Activated CD4-positive, CD25-positive, alpha-beta regulatory T cell treated with anti-CD3 and anti-CD28 coated beads, Interleukin-2, amount 50 U/mL, for 16 hours (primary cell): Measurements from ENCODE around the gene AK5.
A peak's percentile ranks its signal among the peaks of the same experiment; 100 is the strongest.
"Not testable (repeated sequence)": the region's sequence is repeated elsewhere in the genome, so short reads cannot be mapped to it uniquely, and the experiment has no call there.

ENCODE experiments used
- DNase-seq: peaks from one replicate; pipeline ENCODE4 v3.0.0-alpha.2; 2020; ENCODE audit warnings: low read depth, low spot score

AK5 gene

DNA sequence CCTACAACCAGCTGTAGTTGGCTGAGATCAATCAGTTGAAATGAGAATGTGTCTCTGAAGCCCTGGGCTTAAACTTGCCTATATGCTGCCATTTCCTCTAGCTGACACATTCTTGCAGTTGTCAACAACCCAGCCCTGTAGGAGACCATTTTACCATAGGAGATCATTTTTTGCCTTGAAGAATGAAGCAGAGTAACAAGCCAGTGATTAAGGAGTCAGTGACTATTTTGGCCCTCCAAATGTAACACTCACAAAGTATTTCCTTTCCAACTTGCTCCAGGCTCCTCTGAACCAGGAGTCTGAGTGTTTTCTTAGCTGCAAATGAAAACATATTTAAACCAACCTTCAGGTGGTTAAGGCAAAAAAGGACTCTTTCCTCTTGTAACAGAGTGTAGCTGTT lies 217.1 kb downstream of the AK5 start:
- no peak for DNase-seq

DNA sequence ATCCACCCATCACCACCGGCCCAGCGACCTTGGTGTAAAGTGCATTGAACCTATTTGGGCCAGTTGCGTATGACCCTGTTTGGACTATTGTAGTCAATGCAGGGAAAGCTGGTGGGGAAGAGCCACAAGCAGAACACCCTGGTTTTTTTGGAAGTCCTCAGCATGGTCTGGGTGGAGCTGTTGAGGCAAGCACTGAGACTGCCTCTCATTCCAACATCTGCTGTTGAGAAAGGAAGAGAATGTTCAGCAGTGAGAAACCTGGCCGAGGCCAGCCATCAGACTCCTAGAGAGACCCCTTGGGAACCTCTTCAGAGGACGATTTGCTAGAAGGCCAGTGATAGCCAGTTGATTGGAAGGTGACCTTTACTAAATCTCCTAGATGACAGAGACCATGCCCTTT lies 217.6 kb downstream of the AK5 start:
- no peak for DNase-seq

DNA sequence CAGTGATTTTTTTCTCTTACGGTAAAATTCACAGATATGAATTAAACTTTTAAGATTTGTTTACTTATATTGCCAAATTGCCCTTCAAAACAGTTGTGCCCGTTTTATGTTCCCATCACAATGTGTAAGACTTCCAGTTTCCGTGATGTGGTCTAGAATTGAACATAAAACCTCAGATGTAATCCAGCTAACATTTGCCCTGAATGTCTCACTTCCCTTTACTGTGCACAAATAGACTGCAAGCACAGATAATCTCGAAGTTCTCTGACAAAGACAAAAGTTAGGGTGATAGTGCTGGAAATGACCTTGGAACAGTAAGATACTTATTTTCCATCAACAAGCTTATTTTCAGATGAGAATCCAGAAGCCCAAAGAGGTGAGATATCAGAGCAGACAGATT lies 223.2 kb downstream of the AK5 start:
- DNase-seq: no peak

DNA sequence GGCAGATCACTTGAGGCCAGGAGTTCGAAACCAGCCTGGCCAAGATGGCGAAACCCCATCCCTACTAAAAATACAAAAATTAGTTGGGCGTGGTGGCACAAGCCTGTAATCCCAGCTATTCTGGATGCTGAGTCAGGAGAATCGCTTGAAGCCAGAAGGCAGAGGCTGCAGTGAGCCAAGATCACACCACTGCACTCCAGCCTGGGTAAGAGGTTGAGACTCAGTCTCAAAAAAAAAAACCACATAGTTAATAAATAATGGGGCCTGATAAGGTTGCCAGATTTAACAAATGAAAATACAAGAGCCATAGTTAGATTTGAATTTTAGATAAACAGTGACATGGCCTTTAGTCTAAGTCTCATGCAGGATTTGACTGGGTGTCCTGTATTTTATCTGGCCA lies 225.0 kb downstream of the AK5 start:
- DNase-seq: no peak

DNA sequence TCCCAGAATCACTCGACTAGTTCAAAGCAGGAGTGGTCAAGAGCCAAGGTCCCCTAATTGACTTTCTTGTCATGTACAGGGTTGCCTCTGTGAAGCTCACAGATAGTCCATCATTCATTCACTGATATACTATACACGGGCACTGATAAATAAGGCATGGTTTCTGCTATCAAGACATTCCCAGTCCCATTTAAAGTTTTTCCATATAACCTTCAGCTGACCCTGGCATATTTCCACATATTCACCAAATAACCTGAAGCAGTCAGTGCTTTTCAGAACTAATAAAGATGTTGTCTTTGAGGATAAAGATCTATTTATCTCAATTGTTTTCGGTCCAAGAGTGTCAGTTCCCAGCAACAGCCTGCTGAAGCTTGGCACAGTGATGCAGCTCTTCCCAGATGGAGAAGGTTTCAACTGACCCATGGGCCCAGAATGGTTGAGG lies 227.3 kb downstream of the AK5 start:
- no peak for DNase-seq

DNA sequence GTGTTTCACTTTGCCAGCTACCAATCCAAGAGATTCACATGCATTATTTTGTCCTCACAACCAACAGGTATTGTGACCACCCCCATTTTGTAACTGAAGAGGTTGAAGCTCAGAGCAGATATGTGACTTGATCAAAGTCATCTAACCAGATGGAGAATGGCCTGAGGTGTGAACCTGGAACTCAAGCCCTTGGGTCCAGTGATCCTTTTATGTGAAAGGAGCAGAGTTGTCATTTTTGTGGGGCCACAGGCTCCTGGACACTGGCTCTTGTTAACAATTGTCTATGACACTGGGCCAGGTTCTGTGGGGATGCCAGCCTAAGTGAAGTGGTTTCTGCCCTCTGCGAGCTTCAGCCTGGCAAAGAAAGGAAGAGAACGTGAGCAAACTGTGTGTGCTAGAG lies 228.1 kb downstream of the AK5 start:
- DNase-seq: no peak

DNA sequence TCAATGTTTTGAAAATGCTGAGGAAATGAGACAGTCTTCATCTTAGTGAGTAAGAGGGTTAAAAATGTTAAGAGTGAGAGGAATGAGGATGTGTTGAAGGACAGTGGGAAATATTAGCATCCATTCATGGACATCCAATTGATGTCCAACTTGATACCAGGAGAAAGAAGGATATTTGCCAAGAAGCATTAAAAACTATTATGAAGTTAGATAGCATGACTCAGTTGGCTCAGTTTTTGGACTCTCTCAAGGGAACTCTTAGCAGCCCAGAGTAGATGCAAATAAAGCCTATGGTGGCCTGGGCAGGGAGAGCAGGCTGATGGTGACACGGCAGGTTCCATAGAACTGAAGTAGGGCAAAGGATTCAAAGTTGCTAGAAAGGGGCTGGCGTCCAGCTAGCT lies 229.6 kb downstream of the AK5 start:
- DNase-seq: no peak

DNA sequence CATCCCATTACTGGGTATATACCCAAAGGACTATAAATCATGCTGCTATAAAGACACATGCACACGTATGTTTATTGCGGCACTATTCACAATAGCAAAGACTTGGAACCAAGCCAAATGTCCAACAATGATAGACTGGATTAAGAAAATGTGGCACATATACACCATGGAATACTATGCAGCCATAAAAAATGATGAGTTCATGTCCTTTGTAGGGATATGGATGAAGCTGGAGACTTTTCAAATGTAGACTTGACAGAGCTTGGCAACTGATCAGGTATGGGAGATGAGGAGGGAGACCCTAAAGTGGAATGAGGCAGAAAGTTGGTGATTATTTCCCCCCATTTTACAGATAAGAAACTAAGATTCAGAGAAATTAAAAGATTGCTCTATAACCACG lies 230.8 kb downstream of the AK5 start:
- not testable (repeated sequence) for DNase-seq

DNA sequence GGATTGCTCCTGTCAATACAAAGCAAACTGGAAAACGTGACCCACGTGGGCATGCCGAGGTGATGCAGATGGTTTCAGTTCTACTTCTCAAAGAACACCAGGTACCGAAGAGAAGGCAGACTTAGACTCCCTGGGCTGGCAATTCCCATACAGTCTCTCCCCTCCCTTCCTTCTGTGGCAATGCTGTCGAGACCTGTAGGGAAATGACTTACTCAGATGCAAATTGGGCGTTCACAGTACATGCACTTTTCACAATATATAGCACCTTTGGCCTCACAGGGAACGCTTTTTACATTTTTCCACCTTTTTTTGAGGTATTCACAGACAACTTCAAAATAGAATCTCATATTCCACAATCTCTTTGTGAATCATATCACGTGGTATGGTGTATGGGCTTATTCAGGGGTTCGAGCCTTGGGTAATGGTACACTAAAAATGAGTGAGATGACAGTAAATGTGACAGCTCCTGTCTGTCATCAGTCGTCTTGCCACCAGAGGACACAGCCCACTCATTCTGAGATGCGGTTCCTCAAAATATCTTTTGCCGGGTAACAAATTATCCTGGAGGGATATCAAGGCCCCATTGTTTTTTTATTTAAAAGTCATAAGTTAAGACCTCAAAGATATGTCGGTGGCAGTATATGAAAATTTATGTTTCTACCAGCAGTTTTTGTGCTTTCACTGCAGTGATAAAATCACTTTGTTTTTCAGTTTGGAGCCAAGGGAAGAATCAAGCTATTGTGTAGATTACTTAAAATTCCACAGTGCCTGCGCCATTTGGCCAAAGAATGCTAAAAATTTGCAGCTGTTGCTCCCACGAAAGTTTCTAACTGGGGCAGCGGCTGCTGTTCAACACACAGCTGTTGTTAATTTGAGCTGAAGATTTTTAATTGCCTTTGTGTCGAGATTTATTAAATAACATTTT lies 232.3 kb downstream of the AK5 start:
- no peak for DNase-seq

DNA sequence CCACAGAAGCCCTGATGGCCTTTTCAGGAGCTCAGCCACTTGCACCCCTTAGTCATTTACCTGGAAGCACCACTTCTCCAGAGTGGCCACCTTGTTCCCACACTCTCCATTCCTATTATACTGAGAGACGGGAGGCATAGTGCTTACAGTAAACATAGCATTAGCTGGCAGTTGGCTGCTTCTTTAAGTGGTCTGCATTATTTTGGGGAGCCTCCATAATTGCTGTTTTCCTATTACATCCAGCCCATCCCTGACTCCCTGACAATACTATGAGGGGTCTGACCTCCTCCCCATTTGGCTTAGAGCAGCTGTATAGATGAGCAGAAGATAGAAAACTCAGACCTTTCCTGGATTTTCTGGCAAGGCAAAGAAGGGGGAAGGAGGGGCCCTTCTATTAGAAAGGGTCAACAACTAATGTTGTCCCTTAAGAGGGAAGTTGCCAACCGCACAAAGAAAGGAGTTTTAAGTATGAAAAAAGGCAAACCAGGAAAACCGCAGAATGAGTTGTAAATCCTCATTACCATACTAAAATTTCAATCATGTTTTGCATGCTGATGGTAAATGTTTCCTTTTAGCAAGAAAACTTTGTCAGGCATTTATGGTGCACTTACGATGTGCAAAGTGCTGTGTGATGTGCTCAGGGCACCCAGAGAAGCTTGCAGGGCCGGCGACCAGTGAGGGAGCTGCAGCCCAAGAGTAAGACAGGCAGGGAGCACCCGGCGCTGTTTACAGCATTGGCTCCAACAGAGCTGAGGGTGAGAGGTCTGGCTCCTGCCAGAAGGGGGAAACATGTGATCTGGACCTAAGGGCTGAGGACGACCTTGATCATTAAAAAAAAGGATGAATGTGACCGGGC lies 233.3 kb downstream of the AK5 start:
- DNase-seq: no peak

DNA sequence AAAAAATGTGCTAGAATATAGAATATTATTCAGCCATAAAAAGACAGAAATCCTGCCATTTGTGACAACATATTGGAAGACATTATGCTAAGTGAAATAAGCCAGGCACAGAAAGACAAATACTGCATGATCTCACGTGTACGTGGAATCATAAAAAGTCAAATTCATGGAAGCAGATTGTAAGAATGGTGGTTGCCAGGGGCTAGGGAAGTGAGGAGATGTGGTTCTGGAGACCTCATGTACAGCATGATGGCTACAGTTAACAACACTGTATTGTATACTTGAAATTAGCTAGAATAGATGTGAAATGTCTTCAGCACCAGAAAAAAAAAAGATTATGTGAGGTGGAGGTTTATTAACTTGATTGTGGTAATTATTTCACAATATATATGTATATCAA lies 234.3 kb downstream of the AK5 start:
- DNase-seq: no peak

DNA sequence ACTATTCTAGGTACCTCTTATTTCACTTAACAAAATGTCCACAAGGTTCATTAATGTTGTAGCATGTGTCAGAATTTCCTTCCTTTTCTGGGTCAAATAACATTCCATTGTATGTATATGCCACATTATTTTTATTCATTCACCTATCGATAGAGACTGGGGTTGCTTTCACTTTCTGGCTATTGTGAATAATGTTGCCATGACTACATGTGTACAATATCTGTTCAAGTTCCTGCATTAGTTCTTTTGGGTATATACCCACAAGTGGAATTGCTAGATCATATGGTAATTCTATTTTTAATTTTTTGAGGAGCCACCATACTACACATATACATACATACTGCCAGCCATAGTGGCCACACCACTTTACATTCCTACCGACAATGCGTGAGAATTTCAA lies 242.2 kb downstream of the AK5 start:
- no peak for DNase-seq

DNA sequence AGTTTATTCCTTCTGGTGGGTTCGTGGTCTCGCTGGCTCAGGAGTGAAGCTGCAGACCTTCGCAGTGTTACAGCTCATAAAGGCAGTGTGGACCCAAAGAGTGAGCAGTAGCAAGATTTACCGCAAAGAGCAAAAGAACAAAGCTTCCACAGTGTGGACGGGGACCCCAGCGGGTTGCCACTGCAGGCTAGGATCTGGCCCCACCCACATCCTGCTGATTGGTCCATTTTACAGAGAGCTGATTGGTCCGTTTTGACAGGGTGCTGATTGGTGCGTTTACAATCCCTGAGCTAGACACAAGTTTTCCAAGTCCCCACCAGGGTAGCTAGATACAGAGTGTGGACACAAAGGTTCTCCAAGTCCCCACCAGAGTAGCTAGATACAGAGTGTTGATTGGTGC lies 249.3 kb downstream of the AK5 start:
- DNase-seq: not testable (repeated sequence)

DNA sequence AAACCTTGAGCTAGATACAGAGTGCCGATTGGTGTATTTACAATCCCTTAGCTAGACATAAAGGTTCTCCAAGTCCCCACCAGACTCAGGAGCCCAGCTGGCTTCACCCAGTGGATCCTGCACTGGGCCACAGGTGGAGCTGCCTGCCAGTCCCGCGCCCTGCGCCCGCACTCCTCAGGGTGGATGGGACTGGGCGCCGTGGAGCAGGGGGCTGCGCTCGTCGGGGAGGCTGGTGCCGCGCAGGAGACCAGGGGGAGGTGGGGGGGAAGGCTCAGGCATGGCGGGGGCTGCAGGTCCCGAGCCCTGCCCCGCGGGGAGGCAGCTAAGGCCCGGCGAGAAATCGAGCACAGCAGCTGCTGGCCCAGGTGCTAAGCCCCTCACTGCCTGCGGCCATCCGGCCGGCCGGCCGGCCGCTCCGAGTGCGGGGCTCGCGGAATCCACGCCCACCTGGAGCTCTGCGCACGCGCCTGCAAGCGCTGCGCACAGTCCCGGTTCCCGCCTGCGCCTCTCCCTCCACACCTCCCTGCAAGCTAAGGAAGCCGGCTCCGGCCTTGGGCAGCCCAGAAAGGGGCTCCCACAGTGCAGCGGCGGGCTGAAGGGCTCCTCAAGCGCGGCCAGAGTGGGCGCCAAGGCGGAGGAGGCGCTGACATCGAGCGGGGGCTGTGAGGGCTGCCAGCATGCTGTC lies 249.9 kb downstream of the AK5 start:
- DNase-seq: not testable (repeated sequence)

DNA sequence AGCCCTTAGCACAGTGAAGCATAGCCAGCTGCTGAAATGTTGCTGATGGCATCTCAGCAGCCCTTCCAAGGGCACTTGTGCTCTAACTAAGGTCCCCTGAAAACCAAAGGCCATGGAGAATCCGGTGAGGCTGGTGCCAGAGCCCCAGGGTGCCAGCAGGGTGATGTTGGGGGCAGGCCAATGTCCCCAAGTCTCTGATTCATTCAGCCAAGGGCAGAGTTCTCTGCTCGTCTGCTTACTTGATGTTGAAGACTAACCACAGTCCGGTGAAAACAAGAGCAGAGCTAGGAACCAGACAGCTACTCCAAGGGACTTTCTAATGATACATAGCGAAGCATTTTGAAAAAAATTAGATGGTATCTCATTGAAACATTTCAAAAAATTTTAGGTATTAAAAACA lies 250.8 kb downstream of the AK5 start:
- no peak for DNase-seq

DNA sequence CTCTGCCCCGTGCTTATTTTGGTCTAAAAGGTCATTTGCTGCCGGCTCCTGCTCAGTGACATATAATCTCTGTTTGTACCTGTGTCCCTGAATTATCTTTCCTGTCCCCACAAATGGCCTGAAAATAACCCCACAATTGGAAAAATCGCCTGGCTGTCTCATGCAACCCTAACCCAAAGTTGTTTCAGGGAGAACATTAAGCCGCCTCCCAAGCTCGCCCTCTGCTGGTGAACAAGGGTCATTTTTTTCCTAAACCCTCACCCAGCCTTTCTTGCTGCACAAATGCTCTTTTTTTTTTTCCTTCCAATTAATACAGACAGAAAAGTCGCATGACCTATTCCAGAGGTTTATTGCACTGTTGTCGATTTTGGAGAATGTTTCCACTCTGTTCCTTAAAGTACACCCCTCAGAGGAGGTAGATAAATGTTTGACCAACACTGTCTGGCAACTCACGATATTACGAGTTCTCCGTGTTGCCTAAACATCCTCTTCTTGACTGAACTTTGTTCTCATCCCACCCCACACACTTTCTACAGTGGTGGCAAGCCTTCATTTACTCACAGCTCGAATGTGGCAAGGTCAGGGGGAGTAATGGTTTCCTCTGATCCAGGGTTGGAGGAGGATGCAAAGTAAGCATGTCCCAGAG lies 252.0 kb downstream of the AK5 start:
- DNase-seq: peak; percentile 33

DNA sequence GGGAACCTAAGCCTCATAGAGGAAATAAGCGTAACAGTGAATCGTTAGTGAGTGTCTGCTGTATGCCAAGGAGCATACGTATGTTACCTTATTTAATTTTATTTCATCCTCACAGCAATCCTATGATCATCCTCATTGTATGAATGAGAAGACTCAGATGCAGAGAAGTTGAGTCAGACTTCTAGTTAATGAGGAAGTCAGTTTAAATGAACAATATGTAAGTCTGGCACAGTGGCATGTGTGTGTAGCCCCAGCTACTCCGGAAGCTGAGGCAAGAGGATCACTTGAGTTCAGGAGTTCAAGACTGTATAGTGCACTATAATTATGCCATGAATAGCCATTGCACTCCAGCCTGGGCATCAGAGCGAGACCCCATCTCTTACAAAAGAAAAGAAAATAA lies 252.6 kb downstream of the AK5 start:
- DNase-seq: no peak

DNA sequence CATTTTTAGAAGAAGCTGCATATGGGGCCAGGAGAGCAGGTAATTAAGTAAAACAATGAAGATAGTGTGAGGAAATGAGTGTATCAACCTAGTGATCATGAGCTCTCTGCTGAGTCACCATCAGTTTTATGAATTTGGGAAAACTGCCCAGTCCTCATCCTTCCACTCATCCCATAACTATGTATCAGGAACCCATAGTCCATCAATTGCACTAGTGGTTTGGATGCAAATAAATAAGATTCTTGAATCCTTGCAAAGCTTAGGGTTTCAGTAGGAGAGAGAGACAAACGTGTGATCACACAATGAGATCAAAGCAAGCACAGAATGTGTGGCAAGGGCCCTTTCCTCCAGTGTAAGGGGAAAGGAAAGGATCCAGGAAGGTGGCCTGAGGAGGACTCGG lies 255.0 kb downstream of the AK5 start:
- DNase-seq: no peak

DNA sequence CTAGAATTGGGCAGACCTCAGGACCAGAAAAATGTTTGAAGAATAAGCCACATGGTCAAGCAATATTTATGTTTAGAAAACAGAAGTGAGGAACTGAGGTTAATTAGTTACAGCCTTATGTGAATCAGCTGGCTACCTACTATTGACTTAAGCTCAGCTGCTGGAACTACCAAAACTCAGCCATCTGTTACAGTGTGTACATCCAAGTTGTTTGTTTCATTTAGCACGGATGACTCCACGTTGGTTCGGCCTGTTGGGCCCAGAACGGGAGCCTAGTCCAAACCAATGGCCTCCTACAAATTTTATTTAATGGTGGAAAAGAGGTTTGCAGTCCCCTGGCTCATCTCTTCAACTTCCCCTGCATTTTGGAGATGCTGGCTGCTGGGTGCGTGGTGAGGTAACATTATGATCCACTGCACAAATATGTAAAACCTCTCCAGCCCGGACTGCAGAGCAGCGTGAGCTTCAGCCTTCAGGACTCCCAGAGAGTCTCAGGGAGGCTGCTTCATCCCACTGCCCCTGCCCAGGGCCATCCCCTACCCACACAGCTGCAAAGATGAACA lies 257.2 kb downstream of the AK5 start:
- DNase-seq: no peak

DNA sequence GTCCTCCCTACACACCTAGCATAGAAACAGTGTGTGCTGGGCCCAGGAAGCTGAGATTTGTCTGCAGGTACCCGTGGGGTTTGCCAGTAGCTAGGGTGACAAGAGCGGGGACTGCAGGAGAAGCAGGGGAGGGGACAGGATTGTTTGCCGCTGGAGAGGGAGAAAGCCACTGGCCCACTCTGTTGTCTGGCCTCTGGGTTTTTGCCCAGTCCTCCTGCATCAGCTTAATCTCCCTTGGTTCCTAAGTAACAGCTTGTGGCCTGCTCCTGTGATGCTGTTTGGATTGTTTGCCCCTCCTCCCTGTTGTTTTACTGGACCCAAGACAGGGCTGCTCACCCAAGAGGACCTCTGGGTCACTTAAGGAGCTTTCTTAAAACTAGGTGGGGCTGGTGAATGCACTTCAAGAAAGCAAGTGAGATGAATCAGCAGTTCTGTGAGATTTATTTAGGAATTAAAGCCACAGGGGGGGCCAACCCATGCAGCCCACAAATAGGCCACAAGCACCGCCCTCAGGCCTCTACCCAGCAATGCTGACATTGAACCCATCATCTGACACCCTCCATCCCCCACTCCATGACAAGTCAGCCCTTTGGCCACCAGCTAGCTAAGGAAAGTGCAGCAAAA lies 257.8 kb downstream of the AK5 start:
- no peak for DNase-seq
